Activated CD4-positive, alpha-beta T cell treated with anti-CD3 and anti-CD28 coated beads, Interleukin-2, amount 10 ng/mL, durations not matched to agents 7 days and 5 days (primary cell): ENCODE measurements around the gene GPR87. TPM values are rescaled to one million over a fixed set of nuclear protein-coding genes. Genes with fewer than 3 reads are reported as not detected.

Source experiments
- CTCF ChIA-PET: fragments of 350-600 bp; sonication (Branson Sonifier 250); formaldehyde crosslinking; loops from one replicate; lab custom pipeline; 2021; ENCODE audit warnings: antibody characterized with exemption; lab: Charles Lee
- POLR2A ChIA-PET: fragments of 350-600 bp; sonication (Branson Sonifier 250); formaldehyde crosslinking; loops from one replicate; lab custom pipeline; 2021; ENCODE audit warnings: antibody characterized with exemption; lab: Charles Lee
- DNase-seq: peaks from one replicate; pipeline ENCODE4 v3.0.0-alpha.2; 2020
- H3K27ac Mint-ChIP-seq: one replicate; pipeline ENCODE4 v1.8.0; 2021; ENCODE audit warnings: mild to moderate bottlenecking, moderate library complexity, mixed read lengths
- H3K27me3 Mint-ChIP-seq: one replicate; pipeline ENCODE4 v1.8.0; 2021; ENCODE audit warnings: mixed read lengths
- H3K36me3 Mint-ChIP-seq: one replicate; pipeline ENCODE4 v1.8.0; 2021; ENCODE audit warnings: low read depth, mixed read lengths
- H3K4me1 Mint-ChIP-seq: one replicate; pipeline ENCODE4 v1.8.0; 2021; ENCODE audit warnings: mixed read lengths
- H3K4me3 Mint-ChIP-seq: one replicate; pipeline ENCODE4 v1.8.0; 2021; ENCODE audit warnings: mild to moderate bottlenecking, moderate library complexity, mixed read lengths
- H3K9me3 Mint-ChIP-seq: one replicate; pipeline ENCODE4 v1.8.0; 2021; ENCODE audit warnings: mixed read lengths
- total RNA-seq, 2 experiments: library from RNA; stranded (reverse); gene quantifications; one replicate each; pipeline ENCODE4 v1.2.3, GENCODE V29; 2021

The GPR87 gene, protein sequence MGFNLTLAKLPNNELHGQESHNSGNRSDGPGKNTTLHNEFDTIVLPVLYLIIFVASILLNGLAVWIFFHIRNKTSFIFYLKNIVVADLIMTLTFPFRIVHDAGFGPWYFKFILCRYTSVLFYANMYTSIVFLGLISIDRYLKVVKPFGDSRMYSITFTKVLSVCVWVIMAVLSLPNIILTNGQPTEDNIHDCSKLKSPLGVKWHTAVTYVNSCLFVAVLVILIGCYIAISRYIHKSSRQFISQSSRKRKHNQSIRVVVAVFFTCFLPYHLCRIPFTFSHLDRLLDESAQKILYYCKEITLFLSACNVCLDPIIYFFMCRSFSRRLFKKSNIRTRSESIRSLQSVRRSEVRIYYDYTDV
- under 1 TPM; 0.22 to 0.40 TPM for total RNA-seq

DNA sequence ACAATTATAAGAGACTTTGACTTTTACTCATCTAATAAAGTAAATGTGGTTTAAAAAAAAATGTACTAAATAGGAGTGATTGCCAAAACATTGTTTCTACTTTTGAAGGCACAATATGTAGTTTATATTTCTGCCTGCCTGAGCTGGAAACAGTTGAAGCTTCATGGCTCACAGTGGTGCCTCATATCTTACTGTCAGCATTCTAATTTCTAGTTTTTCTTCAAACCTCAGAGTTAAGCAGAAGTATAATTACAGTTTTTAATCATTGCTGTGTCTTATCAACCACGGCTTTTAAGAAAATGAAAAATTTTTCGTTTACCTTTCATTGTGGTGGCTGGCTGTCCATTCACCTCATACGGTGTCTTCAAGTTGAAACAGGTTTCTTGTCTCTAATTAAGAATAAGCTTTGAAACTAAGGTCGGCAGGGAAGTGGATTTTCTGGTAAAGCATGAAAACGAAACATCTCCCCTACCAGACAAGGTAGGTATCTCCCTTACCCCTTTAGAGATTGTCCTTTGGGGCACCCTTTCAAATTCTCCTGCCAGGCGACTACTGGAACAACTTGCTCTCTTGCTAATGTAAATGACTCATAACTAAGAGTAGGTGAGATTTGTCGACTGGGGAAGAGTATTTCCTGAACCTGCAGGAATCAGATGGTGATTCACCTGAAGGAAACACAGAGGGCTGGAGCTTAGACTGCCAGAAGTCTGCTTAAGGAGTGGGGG lies at the start of gene GPR87:
Gene GPR87, minus strand, starts transcription at position 554 of the 725 bp plus-strand sequence. CDS start 16,720 bp downstream, outside the sequence.
- CTCF ChIA-PET, result interaction anchor here (0.6 to 2.5 kb wide), 4 partner anchors 11 to 92 kb away, joined by 3 to 7 read pairs (median 4); no protein-coding TSS in a partner anchor
- POLR2A ChIA-PET, result no interaction called here
- no peaks in the 10 kb centered on the region for H3K27me3 Mint-ChIP-seq
- H3K9me3 Mint-ChIP-seq, result no peaks in the 10 kb centered on the region
- H3K27ac Mint-ChIP-seq, result no peak within 1 kb of the TSS
- no peaks in the 10 kb centered on the region for H3K36me3 Mint-ChIP-seq
- peaks cover 17% of the 10 kb centered on the region for H3K4me1 Mint-ChIP-seq
- H3K4me3 Mint-ChIP-seq, result no peak within 1 kb of the TSS
- DNase-seq, result peak; percentile 7

DNA sequence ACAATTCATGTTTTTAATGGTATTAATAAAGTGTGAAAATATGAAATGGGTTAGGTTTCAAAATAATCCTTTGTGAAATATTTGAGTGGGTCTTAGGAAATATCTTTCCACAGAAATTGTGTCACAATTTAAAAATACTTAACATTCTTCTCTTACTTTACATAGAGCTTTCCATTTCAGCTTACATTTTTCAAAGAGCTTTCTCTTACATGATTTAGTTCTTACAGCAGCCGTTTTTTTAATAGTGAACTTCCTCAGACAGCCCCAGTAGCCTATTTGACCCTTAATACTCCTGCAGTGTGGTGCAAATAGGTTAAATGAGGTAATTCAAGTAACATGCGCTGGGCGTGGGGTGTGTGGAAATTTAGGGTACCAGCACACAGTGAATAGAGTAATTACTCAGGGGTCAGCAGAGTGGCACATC lies 46.1 kb upstream of the GPR87 start:
- no peaks in the 10 kb centered on the region for H3K4me1 Mint-ChIP-seq
- no peak overlapping the region for H3K27ac Mint-ChIP-seq
- H3K36me3 Mint-ChIP-seq, result no peaks in the 10 kb centered on the region
- no peaks in the 10 kb centered on the region for H3K27me3 Mint-ChIP-seq
- no peak for DNase-seq
- H3K9me3 Mint-ChIP-seq, result no peaks in the 10 kb centered on the region
- POLR2A ChIA-PET, result no interaction called here
- H3K4me3 Mint-ChIP-seq, result no peak overlapping the region
- CTCF ChIA-PET, result no interaction called here

DNA sequence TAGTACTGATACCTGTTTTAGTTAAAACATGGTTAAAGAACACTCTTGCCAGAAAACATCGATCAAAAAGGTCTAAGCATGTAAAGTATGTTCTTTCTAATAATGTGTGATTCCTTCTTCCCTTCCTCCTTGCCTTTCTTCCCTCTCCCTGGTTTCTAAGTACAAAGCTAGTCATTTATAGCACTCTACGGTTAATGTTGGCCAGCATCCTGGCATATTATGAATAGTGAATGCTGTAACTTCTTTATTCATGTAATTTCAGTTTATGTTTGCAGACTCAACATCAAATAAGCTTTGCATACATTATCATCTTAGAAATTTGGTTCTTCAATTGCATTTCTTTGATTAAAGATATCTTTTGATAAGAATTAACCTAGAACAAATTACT lies 40.8 kb upstream of the GPR87 start:
- CTCF ChIA-PET, result interaction anchor here (1.0 kb wide), 1 partner anchor 11 kb away, joined by 3 read pairs; no protein-coding TSS in a partner anchor
- no peaks in the 10 kb centered on the region for H3K4me1 Mint-ChIP-seq
- DNase-seq, result no peak

DNA sequence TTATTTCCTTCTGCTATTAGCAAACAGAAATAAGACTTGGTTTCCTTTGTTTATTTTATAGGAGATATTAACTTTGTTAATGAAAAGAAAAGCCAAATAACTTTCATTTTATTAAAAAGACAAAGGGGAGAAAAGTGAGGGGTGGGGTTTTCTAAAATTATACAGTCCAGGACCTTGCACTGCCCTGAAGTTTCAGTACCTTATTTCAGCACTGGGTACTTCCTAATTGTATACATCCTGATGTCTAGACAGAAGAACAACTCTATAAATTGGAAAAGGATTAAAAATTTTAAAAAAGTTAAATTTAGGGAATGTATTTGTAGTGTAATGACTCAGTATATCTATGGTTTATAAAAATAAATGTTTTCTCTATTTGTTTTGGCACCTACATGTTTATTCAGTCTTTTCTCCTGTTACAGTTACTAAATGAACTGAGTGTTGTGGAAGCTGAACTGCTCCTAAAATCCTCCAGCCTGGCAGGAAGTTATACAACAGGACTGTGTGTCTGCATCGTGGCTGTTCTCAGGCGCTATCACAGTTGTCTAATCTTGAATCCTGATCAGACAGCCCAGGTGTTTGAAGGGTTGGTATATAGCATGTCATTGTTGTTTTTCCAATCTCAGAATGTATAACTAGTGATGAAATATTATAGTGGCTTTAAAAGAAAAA lies 40.3 kb upstream of the GPR87 start:
- H3K4me3 Mint-ChIP-seq, result no peak overlapping the region
- no peak for DNase-seq
- CTCF ChIA-PET, result interaction anchor here (1.0 kb wide), 1 partner anchor 11 kb away, joined by 3 read pairs; no protein-coding TSS in a partner anchor
- peaks cover 2% of the 10 kb centered on the region for H3K4me1 Mint-ChIP-seq
- POLR2A ChIA-PET, result no interaction called here
- H3K27me3 Mint-ChIP-seq, result peaks cover 3% of the 10 kb centered on the region
- H3K36me3 Mint-ChIP-seq, result no peaks in the 10 kb centered on the region
- no peak overlapping the region for H3K27ac Mint-ChIP-seq
- no peaks in the 10 kb centered on the region for H3K9me3 Mint-ChIP-seq

More for the DNA sequence above, 40.8 kb upstream of the GPR87 start:
- no peaks in the 10 kb centered on the region for H3K27me3 Mint-ChIP-seq
- no peaks in the 10 kb centered on the region for H3K36me3 Mint-ChIP-seq
- no peak overlapping the region for H3K4me3 Mint-ChIP-seq
- POLR2A ChIA-PET, result no interaction called here
- no peaks in the 10 kb centered on the region for H3K9me3 Mint-ChIP-seq
- no peak overlapping the region for H3K27ac Mint-ChIP-seq

DNA sequence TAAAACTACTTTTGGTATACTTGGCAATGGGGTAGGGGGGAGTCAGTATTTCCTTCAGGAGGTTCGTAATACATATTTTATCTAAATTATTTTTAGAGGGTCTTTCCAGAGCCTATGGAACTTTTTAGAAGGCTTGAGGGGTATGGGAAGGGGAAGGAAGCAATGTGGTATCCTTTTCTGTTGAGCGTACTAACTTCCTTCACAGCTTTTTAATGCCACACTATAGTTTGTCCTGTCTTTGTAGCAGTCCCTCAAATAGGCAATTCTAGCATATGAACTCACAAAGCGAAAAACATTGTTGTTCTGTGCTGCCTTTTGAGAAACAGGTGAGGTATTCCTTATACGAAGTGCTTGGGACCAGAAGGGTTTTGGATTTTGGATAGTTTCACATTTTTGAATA lies 35.0 kb upstream of the GPR87 start:
- no peak for DNase-seq
- Mint-ChIP-seq H3K4me3 (no peak overlapping the region), H3K36me3 (no peaks in the 10 kb centered on the region), H3K27ac (no peak overlapping the region), H3K27me3 (peaks cover 13% of the 10 kb centered on the region), H3K4me1 (peaks cover 16% of the 10 kb centered on the region), H3K9me3 (no peaks in the 10 kb centered on the region)
- ChIA-PET CTCF (interaction anchor here (0.6 kb wide), 1 partner anchor 24 kb away, joined by 5 read pairs; no protein-coding TSS in a partner anchor), POLR2A (no interaction called here)

DNA sequence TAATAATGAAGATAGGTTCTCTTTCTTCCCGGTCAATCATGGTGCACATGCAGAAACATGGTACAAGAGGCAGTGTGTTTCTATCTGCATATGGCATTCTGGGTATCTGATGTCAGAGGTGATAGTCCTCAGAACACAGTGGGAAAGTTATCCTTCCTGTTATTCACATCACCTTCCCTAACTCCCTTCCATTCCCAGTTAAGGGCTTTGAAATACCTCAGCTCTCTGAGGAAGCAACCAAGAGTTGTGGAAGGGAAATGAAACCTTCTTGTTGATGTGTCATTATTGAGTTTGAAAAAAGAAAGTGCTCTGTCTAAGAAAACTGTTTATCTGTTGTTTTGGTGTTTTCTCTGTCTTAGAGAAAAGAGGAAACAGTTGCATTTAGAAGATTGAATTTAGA lies 34.6 kb upstream of the GPR87 start:
- Mint-ChIP-seq H3K4me1 (peaks cover 17% of the 10 kb centered on the region), H3K4me3 (no peak overlapping the region), H3K36me3 (no peaks in the 10 kb centered on the region), H3K27me3 (peaks cover 13% of the 10 kb centered on the region), H3K9me3 (no peaks in the 10 kb centered on the region), H3K27ac (no peak overlapping the region)
- DNase-seq, result no peak
- POLR2A ChIA-PET, result no interaction called here
- CTCF ChIA-PET, result no interaction called here

DNA sequence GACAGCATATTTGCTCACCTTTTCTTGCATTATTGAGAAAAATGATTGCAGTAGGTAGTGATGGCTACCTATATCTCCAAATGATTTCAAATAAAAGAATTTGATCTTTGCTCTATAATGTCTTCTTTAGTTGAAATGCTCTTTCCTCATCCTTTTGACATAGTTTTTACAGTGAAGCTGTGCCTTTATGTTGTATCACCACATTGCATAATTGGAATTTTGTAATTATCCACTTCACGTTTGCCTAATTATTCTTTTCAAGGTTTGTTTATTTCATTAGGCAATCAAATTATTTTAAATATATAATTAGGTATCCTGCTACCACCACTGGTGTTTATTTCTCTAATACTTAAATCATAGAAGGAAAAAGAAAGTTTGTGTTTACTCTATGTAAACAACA lies 34.0 kb upstream of the GPR87 start:
- H3K27ac Mint-ChIP-seq, result no peak overlapping the region
- H3K4me1 Mint-ChIP-seq, result peaks cover 22% of the 10 kb centered on the region
- H3K9me3 Mint-ChIP-seq, result no peaks in the 10 kb centered on the region
- peaks cover 13% of the 10 kb centered on the region for H3K27me3 Mint-ChIP-seq
- DNase-seq, result no peak
- H3K36me3 Mint-ChIP-seq, result no peaks in the 10 kb centered on the region
- H3K4me3 Mint-ChIP-seq, result no peak overlapping the region
- ChIA-PET CTCF (no interaction called here), POLR2A (no interaction called here)

DNA sequence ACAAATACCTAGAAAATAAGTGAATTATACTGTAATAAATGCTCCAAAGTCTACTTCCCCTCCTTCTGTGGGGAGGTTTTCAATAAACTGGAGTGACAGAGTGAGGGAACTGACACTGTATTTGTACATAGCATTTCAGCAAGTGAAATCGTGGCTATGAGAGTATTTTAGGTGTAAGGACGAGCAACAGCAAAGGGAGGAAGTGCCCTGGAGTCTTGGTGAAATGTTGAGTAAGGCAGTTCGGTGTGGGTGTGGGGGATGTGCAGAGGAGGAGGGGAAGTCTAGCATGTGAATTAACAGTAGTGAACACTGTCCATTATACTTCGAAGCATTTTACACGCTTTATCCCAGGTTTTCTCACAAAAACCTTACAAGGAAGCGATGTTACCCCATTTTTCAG lies 30.8 kb upstream of the GPR87 start:
- H3K4me1 Mint-ChIP-seq, result peaks cover 22% of the 10 kb centered on the region
- no peaks in the 10 kb centered on the region for H3K36me3 Mint-ChIP-seq
- no peak for DNase-seq
- ChIA-PET POLR2A (no interaction called here), CTCF (no interaction called here)
- H3K27me3 Mint-ChIP-seq, result peaks cover 27% of the 10 kb centered on the region
- H3K4me3 Mint-ChIP-seq, result no peak overlapping the region
- no peak overlapping the region for H3K27ac Mint-ChIP-seq
- H3K9me3 Mint-ChIP-seq, result no peaks in the 10 kb centered on the region

DNA sequence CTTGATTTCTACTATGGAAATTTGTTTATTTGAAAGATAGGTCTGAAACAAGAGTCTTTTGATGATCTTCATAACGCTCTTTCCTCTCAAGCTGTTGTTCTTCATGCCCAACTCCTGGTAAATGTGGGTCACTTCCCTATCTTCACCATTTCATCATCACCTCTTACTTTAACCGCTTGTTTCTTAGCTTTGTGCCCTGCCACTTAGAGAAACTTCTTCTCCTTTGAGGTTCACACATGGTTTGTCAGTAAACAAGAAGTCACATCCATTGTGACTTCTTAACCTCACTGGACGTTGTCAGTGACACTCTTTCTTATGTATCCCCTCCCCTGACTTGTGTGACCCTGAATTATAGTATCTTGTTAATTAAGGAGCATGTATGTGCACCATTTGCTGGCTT lies 29.7 kb upstream of the GPR87 start:
- Mint-ChIP-seq H3K4me3 (no peak overlapping the region), H3K36me3 (no peaks in the 10 kb centered on the region), H3K27ac (no peak overlapping the region), H3K27me3 (peaks cover 24% of the 10 kb centered on the region), H3K4me1 (peaks cover 14% of the 10 kb centered on the region), H3K9me3 (no peaks in the 10 kb centered on the region)
- DNase-seq, result no peak
- POLR2A ChIA-PET, result interaction anchor here (0.5 kb wide), 1 partner anchor 18 kb away, joined by 3 read pairs; no protein-coding TSS in a partner anchor
- CTCF ChIA-PET, result interaction anchor here (1.4 to 1.5 kb wide), 2 partner anchors 11 to 55 kb away, joined by 3 read pairs; no protein-coding TSS in a partner anchor

DNA sequence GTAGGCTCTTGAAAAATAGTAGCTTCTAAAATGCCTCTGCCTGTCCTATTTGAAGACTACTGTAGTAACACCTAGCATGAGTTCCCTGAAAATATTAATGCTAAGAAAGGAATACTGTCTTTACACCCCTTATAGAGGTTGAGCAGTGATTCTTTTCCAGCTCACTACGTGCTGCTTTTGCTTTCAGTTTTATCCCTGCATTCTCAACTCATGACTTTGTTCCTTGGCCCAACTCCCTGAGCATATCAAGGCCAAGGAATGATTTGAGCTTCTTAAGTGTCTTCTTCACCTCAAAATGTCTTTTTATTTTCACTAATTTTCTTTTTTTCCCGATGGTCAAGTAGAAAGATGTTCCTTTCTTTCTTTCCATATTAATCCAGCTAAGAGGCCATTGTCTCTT lies 29.2 kb upstream of the GPR87 start:
- H3K9me3 Mint-ChIP-seq, result no peaks in the 10 kb centered on the region
- peaks cover 24% of the 10 kb centered on the region for H3K27me3 Mint-ChIP-seq

DNA sequence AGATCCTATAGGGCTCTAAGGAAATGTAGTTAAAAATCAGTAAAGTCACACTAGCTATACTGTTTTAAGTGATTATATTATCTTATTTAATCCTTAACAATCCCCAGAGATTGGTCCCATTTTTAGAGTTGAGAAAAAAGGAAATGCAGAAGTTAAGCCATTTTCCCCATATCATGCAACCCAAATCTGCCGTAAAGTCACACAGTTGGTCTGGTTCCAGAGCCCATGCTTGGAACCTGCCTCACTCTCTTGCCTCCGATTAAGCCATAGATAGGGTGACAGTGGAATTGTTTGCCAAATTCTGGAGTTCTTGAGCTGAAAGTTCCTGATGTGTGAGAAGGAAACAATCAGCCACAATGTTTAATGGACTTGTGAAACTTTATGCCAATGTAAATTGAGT lies 15.1 kb upstream of the GPR87 start:
- peaks cover 12% of the 10 kb centered on the region for H3K27me3 Mint-ChIP-seq
- H3K4me3 Mint-ChIP-seq, result no peak overlapping the region
- CTCF ChIA-PET, result interaction anchor here (0.5 to 1.3 kb wide), 2 partner anchors 12 to 947 kb away, joined by 3 read pairs; no protein-coding TSS in a partner anchor
- H3K27ac Mint-ChIP-seq, result no peak overlapping the region
- H3K9me3 Mint-ChIP-seq, result no peaks in the 10 kb centered on the region
- peaks cover 14% of the 10 kb centered on the region for H3K4me1 Mint-ChIP-seq
- POLR2A ChIA-PET, result no interaction called here
- DNase-seq, result no peak
- no peaks in the 10 kb centered on the region for H3K36me3 Mint-ChIP-seq

More for the DNA sequence above, 29.2 kb upstream of the GPR87 start:
- Mint-ChIP-seq H3K4me3 (no peak overlapping the region), H3K36me3 (no peaks in the 10 kb centered on the region), H3K4me1 (peaks cover 11% of the 10 kb centered on the region), H3K27ac (no peak overlapping the region)
- ChIA-PET POLR2A (no interaction called here), CTCF (interaction anchor here (1.4 to 1.5 kb wide), 2 partner anchors 12 to 55 kb away, joined by 3 read pairs; no protein-coding TSS in a partner anchor)
- DNase-seq, result no peak

DNA sequence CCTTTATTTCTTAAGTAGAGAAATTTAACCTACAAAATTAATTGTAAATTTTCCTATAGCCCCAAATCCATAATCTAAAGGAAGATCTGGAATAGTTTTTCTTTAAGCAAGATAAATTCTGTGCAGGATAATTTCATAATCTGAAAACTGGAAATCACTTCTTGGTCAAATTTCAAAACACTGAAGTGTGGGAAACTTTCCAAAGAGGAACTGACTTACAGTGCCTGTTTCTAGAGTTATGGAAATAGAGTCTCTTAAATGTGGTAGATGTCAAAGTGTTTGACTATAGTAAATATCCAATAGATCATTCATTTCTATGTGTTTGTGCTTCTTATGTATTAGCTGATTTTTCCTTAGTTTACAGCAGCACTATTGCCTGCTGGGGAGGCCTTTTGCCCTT lies 14.3 kb upstream of the GPR87 start:
- Mint-ChIP-seq H3K27ac (no peak overlapping the region), H3K36me3 (no peaks in the 10 kb centered on the region), H3K4me1 (peaks cover 14% of the 10 kb centered on the region), H3K9me3 (no peaks in the 10 kb centered on the region), H3K4me3 (no peak overlapping the region), H3K27me3 (peaks cover 12% of the 10 kb centered on the region)
- ChIA-PET CTCF (interaction anchor here (0.6 to 1.3 kb wide), 2 partner anchors 13 to 14 kb away, joined by 3 read pairs; partner anchors contain the start of gene GPR87), POLR2A (no interaction called here)
- DNase-seq, result no peak
